GM10248 (cell line): Measurements from ENCODE around the gene VPS26B.
A peak's percentile ranks its signal among the peaks of the same experiment; 100 is the strongest.

Experiments
- CTCF ChIA-PET: fragments of 300-600 bp; sonication (Branson Sonifier 250); formaldehyde crosslinking; extraction: SDS; loops from one replicate; lab custom pipeline; 2021; ENCODE audit warnings: antibody characterized with exemption; lab: Yijun Ruan, JAX
- POLR2A ChIA-PET: fragments of 350-650 bp; sonication (Branson Sonifier 250); formaldehyde crosslinking; extraction: SDS; loops from one replicate; lab custom pipeline; 2020; ENCODE audit warnings: antibody characterized with exemption; lab: Yijun Ruan, JAX
- DNase-seq: peaks from one replicate; pipeline ENCODE4 v3.0.0; 2012; ENCODE audit errors: extremely low spot score
- CTCF ChIP-seq: IDR thresholded peaks from 2 replicates; pipeline ENCODE4 v1.5.1; 2012; ENCODE audit warnings: mild to moderate bottlenecking, low read depth; ENCODE audit errors: extremely low read depth, missing control alignments, control extremely low read depth

Gene VPS26B

DNA sequence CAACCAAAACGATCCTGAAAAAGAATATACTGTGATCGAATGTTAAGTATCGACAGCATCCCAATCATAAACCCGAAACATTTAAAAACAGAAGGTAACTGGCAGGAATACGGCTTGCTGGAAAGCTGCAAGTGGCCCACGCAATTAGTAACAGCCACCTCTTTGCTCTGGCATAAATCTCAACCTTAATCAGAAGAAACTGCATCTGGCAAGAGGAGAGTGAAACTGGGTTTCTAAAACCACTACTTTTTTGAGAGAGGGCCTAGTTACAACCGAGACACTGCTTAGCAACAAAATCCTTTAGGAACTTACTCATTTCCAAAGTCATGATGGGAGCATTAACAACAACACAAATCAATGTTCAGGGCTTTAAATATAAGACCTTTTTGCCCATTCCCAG is 8.6 kb upstream of the VPS26B start:
- ChIA-PET POLR2A (no interaction called here), CTCF (no interaction called here)
- no peak for DNase-seq
- TF ChIP-seq CTCF, result no peak

GRCh38 chr11:134216816-134217215 is 7.7 kb upstream of the VPS26B start:
- ChIA-PET CTCF (interaction anchor here (1.7 kb wide), 1 partner anchor 8 kb away, joined by 4 read pairs; no protein-coding TSS in a partner anchor), POLR2A (no interaction called here)
- DNase-seq, result no peak
- no peak for TF ChIP-seq CTCF

- ChIA-PET POLR2A (no interaction called here), CTCF (interaction anchor here (0.7 to 1.3 kb wide), 4 partner anchors 10 to 39 kb away, joined by 3 read pairs; no protein-coding TSS in a partner anchor)
- TF ChIP-seq CTCF, result no peak
- DNase-seq, result no peak
Measured at GRCh38 chr11:134223121-134223520, 1.4 kb upstream of the VPS26B start.

- no peak for TF ChIP-seq CTCF
- peak; percentile 35 for DNase-seq
- CTCF ChIA-PET, result interaction anchor here (1.0 to 2.6 kb wide), 5 partner anchors 18 to 27 kb away, joined by 3 to 12 read pairs (median 4); no protein-coding TSS in a partner anchor
- POLR2A ChIA-PET, result interaction anchor here (0.5 kb wide), 1 partner anchor 161 kb away, joined by 3 read pairs; no protein-coding TSS in a partner anchor
Measured at GRCh38 chr11:134224710-134225664, 516 bp downstream of the VPS26B start.

GRCh38 chr11:134226806-134227325 is 2.4 kb downstream of the VPS26B start:
- POLR2A ChIA-PET, result no interaction called here
- CTCF ChIA-PET, result interaction anchor here (0.9 to 1.8 kb wide), 2 partner anchors 12 to 17 kb away, joined by 5 to 8 read pairs; no protein-coding TSS in a partner anchor
- DNase-seq, result no peak
- no peak for TF ChIP-seq CTCF

- CTCF ChIA-PET, result interaction anchor here (0.6 to 1.5 kb wide), 7 partner anchors 10 to 1288 kb away, joined by 3 to 9 read pairs (median 4); no protein-coding TSS in a partner anchor
- peak; percentile 71 for DNase-seq
- POLR2A ChIA-PET, result no interaction called here
- TF ChIP-seq CTCF, result no peak
Measured at GRCh38 chr11:134228625-134229024, 4.2 kb downstream of the VPS26B start.
